Hematopoietic multipotent progenitor cell treated with erythropoietin and hydrocortisone succinate and interleukin-3 and kit ligand, for 8 days (in vitro differentiated cells): ENCODE data around the gene ANP32B.
A peak's percentile ranks its signal among the peaks of the same experiment; 100 is the strongest.

Source experiments
- DNase-seq: peaks from one replicate; pipeline ENCODE4 v3.0.0-alpha.2; 2015

ANP32B gene

GRCh38 chr9:98034593-98035546, 51.7 kb downstream of the ANP32B start:
- DNase-seq = peak; percentile 90

DNA sequence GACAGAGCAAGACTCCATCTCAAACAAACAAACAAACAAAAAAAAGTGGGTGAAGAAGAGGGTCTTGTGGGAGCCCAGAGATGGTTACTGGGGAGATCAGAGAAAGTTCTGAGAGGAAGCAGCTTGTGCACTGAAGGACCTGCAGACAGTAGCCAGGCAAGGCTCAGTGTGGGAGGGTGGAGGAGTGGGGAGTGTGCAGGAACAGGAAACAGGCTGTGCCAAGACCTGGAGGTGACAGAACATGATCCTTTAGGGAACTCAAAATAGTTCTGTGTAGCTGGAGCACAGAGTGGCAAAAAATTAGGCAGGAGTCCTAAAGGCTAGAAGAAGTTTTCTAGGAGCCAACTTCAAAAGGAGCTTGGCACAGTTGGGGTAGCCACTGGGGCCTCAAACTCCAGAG, 54.2 kb downstream of the ANP32B start:
- no peak for DNase-seq

DNA sequence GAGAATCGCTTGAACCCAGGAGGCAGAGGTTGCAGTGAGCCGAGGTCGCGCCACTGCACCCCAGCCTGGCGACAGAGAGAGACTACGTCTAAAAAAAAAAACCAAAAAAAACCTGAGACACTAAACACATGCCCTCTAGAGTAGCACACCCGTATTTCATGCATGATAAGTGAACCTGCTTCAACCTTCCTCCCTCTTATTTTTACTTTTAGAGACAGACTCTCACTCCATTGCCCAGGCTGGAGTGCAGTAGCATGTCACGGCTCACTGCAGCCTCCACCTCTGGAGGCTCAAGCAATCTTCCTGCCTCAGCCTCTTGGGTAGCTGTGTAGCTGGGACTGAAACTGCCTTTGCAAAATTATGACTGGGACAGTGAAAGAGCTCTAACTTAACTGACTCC, 55.8 kb downstream of the ANP32B start:
- no peak for DNase-seq

- DNase-seq = no peak
Observed at GRCh38 chr9:98039607-98040017, 56.5 kb downstream of the ANP32B start.

DNA sequence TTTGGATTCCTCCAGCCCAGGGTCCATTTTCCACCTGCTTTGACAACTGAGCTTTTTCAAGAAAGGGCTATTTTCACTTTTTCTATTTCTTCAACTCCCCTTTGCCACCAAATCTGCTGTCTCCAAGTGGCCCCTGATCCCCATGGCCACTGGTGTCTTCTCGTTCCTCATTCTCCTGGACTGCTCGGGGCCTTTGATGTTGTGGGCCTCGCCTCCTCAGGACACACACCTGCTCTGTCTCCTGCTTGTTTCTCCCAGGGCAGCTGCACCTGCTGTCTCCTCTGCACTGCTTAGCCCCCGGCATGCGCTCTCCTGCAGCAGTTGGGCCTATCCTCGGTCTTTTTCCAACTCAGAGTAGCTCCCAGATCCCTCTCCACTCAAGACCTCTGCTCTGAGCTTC, 57.1 kb downstream of the ANP32B start:
- DNase-seq = no peak

GRCh38 chr9:98043915-98044314, 60.8 kb downstream of the ANP32B start:
- DNase-seq = no peak

GRCh38 chr9:98045234-98046179, 62.4 kb downstream of the ANP32B start:
- DNase-seq = peak; percentile 95

- no peak for DNase-seq
Observed at GRCh38 chr9:98046180-98046543, 63.0 kb downstream of the ANP32B start.

DNA sequence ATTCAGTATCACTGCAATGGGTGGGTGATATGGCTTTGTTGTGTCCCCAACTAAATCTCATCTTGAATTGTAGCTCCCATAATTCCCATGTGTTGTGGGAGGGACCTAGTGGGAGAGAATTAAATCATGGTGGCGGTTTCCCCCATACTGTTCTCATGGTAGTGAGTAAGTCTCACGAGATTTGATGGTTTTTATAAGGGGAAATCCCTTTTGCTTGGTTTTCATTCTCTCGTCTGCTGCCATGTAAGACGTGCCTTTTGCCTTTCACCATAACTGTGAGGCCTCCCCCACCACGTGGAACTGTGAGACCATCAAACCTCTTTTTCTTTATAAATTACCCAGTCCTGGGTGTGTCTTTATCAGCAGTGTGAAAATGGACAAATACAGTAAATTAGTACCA, 63.9 kb downstream of the ANP32B start:
- DNase-seq = no peak

GRCh38 chr9:98049288-98050072, 66.3 kb downstream of the ANP32B start:
- peak; percentile 54 for DNase-seq

GRCh38 chr9:98050351-98050750, 67.2 kb downstream of the ANP32B start:
- no peak for DNase-seq

DNA sequence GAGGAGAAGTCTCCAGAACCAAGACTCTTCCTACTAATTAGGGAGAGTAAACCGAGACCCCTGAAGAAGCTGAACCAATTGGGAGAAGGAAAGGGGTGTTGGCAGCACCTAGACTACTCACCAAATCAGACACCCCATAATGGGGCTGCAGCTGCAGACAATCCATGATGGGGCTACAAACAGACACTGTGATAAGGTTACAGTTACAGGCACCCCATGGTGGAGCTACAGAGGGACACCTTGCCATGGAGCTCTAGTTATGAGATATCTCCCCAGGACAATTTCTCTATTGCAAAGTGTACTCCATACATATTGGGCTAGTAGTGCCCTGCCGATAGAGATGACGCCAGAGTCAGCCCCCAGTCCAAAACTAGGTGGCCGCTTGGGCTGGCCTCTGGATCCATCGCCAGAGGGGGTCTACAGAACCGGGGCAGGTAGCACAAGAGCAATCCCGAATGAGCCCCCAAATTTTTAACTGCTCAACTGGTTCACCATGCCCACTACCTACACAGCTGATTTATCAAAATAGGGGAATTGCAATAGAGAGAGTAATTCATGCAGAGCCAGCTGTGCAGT, 71.3 kb downstream of the ANP32B start:
- DNase-seq = no peak

DNA sequence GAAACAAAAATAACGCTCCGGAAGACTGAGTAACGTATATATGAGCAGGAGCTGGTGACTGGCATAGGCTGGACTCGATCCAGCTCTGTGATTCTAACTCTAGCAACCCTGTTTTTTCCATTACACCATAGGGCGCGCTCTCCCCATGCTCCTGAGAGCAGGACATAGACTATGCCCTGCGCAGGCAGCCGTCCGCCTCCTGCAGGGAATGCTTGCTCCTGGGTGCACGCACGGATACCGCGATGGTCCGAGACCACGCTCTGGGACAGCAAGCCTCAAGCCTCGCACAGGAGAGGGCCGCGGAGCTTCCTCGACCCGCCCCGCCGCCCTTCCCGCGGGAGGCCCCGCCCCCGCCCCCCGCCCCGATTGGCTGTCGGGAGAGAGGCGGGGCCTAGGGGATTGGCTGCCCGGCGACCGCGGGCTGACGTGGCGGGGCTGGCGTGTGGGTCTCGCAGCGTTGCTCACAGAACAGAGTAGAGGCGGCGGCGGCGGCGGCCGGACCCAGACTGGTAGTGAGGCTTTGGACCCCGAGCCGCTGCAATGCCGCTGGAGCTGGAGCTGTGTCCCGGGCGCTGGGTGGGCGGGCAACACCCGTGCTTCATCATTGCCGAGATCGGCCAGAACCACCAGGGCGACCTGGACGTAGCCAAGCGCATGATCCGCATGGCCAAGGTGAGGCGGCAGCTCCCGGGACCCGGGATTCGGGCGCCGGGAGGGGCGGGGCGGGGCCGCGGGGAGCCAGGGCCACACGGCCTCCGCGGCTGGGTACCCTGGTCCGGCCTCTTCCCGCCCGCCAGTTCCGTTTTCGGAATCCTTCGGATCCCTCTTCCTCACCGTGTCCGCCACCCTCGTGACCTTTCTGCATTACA, 73.4 kb downstream of the ANP32B start, which contains the start of gene NANS:
TSS of gene NANS (plus strand) at position 464 of the 869 bp plus-strand sequence. CDS start at position 541, 77 bp downstream.
- DNase-seq = peak; percentile 90

DNA sequence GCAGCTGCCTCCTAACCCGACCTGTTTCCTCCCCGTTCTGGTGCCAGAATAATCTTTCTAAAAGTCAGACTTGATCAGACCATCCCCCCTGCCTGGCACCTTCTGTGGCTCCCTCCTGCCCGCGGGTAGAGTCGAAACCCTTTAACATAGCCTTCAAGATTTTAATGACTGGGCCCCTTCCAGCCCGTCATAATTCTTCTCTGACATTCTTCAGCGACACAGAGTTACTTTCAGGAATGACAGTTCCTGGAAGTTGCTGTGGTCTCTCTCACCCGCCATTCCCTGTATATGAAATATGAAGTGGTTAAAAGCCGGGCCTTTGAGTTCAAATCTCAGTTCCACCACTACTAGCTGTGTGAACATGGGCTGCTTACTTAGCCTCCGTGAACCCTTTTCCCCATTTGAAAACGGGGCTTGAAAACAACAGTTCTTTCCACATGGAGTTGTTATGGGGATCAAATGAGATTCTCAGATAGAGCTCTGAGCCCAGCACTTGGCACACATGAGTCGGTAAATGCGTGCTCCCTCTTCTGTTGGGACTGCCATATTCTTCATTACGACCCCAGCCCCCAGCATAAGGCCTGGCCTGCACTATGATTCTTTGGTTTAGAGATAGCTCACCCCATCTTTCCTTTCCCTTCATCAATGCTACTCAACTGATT, 74.1 kb downstream of the ANP32B start:
- no peak for DNase-seq

DNA sequence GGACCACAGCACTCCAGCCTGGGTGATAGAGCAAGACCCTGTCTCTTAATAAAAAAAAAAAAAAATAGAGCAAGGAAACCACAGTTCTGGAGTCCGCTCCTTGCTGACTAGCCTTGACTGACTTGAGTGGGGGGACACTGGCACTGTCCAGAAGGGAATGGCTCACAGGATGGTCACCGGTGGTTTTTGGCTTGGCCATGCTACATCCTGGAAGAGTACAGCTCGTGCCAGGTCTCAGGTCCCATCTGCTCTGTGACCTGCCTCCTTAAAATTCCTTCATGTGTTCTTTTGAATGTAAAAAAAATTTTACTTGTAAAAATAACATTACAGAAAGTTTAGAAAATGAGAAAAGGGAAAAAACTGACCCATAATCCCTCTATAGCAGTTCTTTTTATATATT, 79.0 kb downstream of the ANP32B start:
- DNase-seq = no peak

GRCh38 chr9:98064623-98065392, 81.7 kb downstream of the ANP32B start:
- no peak for DNase-seq
